Muscle layer of colon (tissue), 2 donors: Measurements from ENCODE around the gene KNL1.

Source experiments
- H3K27ac ChIP-seq: one replicate; pipeline ENCODE4 v1.7.0; 2013; ENCODE audit warnings: low read depth, mild to moderate bottlenecking, low read length, moderate library complexity
- H3K27me3 ChIP-seq, 2 donors: one replicate each; pipeline ENCODE4 v1.7.0; 2013; ENCODE audit warnings: low read length in 2 of 2, mild to moderate bottlenecking in 2 of 2; ENCODE audit not compliant: insufficient read depth in 2 of 2, control insufficient read depth in 1 of 2
- H3K36me3 ChIP-seq: one replicate; pipeline ENCODE4 v1.7.0; 2013; ENCODE audit warnings: mild to moderate bottlenecking, low read length; ENCODE audit not compliant: insufficient read depth
- H3K4me1 ChIP-seq: one replicate; pipeline ENCODE4 v1.7.0; 2013; ENCODE audit warnings: mild to moderate bottlenecking, low read length; ENCODE audit not compliant: insufficient read depth
- H3K4me3 ChIP-seq, 2 donors: one replicate each; pipeline ENCODE4 v1.7.0; 2013; ENCODE audit warnings: low read length in 2 of 2, low read depth in 1 of 2, mild to moderate bottlenecking in 1 of 2, moderate library complexity in 1 of 2
- H3K9ac ChIP-seq: one replicate; pipeline ENCODE4 v1.7.0; 2013; ENCODE audit warnings: low read length
- H3K9me3 ChIP-seq: one replicate; pipeline ENCODE4 v1.7.0; 2013; ENCODE audit warnings: mild to moderate bottlenecking, low read length
- donor health status: abdominal sarcoma.
- donor health status: Adenocarcinoma of cecum.

The KNL1 gene

GRCh38 chr15:40590667-40591050, 3.4 kb upstream of the KNL1 start:
- H3K4me3 ChIP-seq: no peak overlapping the region
- H3K9ac ChIP-seq: no peak overlapping the region

GRCh38 chr15:40591389-40591788, 2.7 kb upstream of the KNL1 start:
- H3K4me3 ChIP-seq: no peak overlapping the region
- H3K36me3 ChIP-seq: no peaks in the 10 kb centered on the region
- peaks cover 9% of the 10 kb centered on the region for H3K4me1 ChIP-seq
- no peak overlapping the region for H3K27ac ChIP-seq
- no peaks in the 10 kb centered on the region for H3K9me3 ChIP-seq
- H3K9ac ChIP-seq: no peak overlapping the region
- H3K27me3 ChIP-seq: peaks cover 0 to 4% of the 10 kb centered on the region in 2 donors

More at GRCh38 chr15:40590667-40591050, 3.4 kb upstream of the KNL1 start:
- no peak overlapping the region for H3K27ac ChIP-seq
- H3K27me3 ChIP-seq: peaks cover 0 to 4% of the 10 kb centered on the region in 2 donors
- H3K4me1 ChIP-seq: peaks cover 9% of the 10 kb centered on the region
- H3K9me3 ChIP-seq: no peaks in the 10 kb centered on the region
- H3K36me3 ChIP-seq: no peaks in the 10 kb centered on the region

- Histone ChIP-seq H3K27ac (no peak overlapping the region), H3K9me3 (no peaks in the 10 kb centered on the region), H3K9ac (no peak overlapping the region), H3K4me1 (peaks cover 9% of the 10 kb centered on the region), H3K36me3 (no peaks in the 10 kb centered on the region), H3K4me3 (no peak overlapping the region), H3K27me3 (peaks cover 0 to 4% of the 10 kb centered on the region in 2 donors)
These were observed 884 bp upstream of the KNL1 start for GRCh38 chr15:40593165-40593564.

GRCh38 chr15:40594429-40594836, 384 bp downstream of the KNL1 start:
- Histone ChIP-seq H3K4me1 (peaks cover 9% of the 10 kb centered on the region), H3K4me3 (peak overlapping the region; percentile 85 to 86), H3K27ac (no peak overlapping the region), H3K9me3 (no peaks in the 10 kb centered on the region), H3K36me3 (no peaks in the 10 kb centered on the region), H3K9ac (no peak overlapping the region), H3K27me3 (peaks cover 0 to 4% of the 10 kb centered on the region in 2 donors)

- Histone ChIP-seq H3K27me3 (peaks cover 0 to 4% of the 10 kb centered on the region in 2 donors), H3K9ac (no peak overlapping the region), H3K4me3 (no peak overlapping the region), H3K27ac (no peak overlapping the region), H3K4me1 (peaks cover 9% of the 10 kb centered on the region), H3K36me3 (no peaks in the 10 kb centered on the region), H3K9me3 (no peaks in the 10 kb centered on the region)
These were observed 1.2 kb downstream of the KNL1 start for GRCh38 chr15:40595219-40595618.

GRCh38 chr15:40595773-40596172, 1.7 kb downstream of the KNL1 start:
- Histone ChIP-seq H3K4me3 (no peak overlapping the region), H3K27me3 (peaks cover 0 to 4% of the 10 kb centered on the region in 2 donors), H3K4me1 (peaks cover 9% of the 10 kb centered on the region), H3K9me3 (no peaks in the 10 kb centered on the region), H3K9ac (no peak overlapping the region), H3K27ac (no peak overlapping the region), H3K36me3 (no peaks in the 10 kb centered on the region)

- H3K4me3 ChIP-seq: no peak overlapping the region
- H3K9ac ChIP-seq: no peak overlapping the region
- no peaks in the 10 kb centered on the region for H3K9me3 ChIP-seq
- H3K27ac ChIP-seq: no peak overlapping the region
- H3K4me1 ChIP-seq: peaks cover 9% of the 10 kb centered on the region
- H3K36me3 ChIP-seq: no peaks in the 10 kb centered on the region
- peaks cover 0 to 4% of the 10 kb centered on the region in 2 donors for H3K27me3 ChIP-seq
These were observed 3.0 kb downstream of the KNL1 start for GRCh38 chr15:40597024-40597423.

- Histone ChIP-seq H3K4me1 (peaks cover 9% of the 10 kb centered on the region), H3K9me3 (no peaks in the 10 kb centered on the region), H3K27ac (no peak overlapping the region), H3K36me3 (no peaks in the 10 kb centered on the region), H3K9ac (no peak overlapping the region), H3K4me3 (no peak overlapping the region), H3K27me3 (peaks cover 0 to 4% of the 10 kb centered on the region in 2 donors)
These were observed 4.1 kb downstream of the KNL1 start for GRCh38 chr15:40598126-40598525.

GRCh38 chr15:40598672-40599071, 4.6 kb downstream of the KNL1 start:
- Histone ChIP-seq H3K27me3 (peaks cover 0 to 4% of the 10 kb centered on the region in 2 donors), H3K27ac (no peak overlapping the region), H3K9ac (no peak overlapping the region), H3K4me3 (no peak overlapping the region), H3K36me3 (no peaks in the 10 kb centered on the region), H3K4me1 (peaks cover 9% of the 10 kb centered on the region), H3K9me3 (no peaks in the 10 kb centered on the region)

GRCh38 chr15:40600956-40601355, 6.9 kb downstream of the KNL1 start:
- no peaks in the 10 kb centered on the region for H3K36me3 ChIP-seq
- no peaks in the 10 kb centered on the region for H3K27me3 ChIP-seq
- H3K27ac ChIP-seq: no peak overlapping the region
- H3K9ac ChIP-seq: no peak overlapping the region
- no peaks in the 10 kb centered on the region for H3K4me1 ChIP-seq
- no peak overlapping the region for H3K4me3 ChIP-seq
- no peaks in the 10 kb centered on the region for H3K9me3 ChIP-seq

GRCh38 chr15:40603935-40604334, 9.9 kb downstream of the KNL1 start:
- no peaks in the 10 kb centered on the region for H3K27me3 ChIP-seq

GRCh38 chr15:40613080-40613479, 19.0 kb downstream of the KNL1 start:
- Histone ChIP-seq H3K27me3 (no peaks in the 10 kb centered on the region), H3K36me3 (no peaks in the 10 kb centered on the region), H3K9me3 (no peaks in the 10 kb centered on the region), H3K4me1 (no peaks in the 10 kb centered on the region), H3K4me3 (no peak overlapping the region), H3K27ac (no peak overlapping the region), H3K9ac (no peak overlapping the region)

More at GRCh38 chr15:40603935-40604334, 9.9 kb downstream of the KNL1 start:
- Histone ChIP-seq H3K9me3 (no peaks in the 10 kb centered on the region), H3K27ac (no peak overlapping the region), H3K36me3 (no peaks in the 10 kb centered on the region), H3K4me1 (no peaks in the 10 kb centered on the region), H3K9ac (no peak overlapping the region), H3K4me3 (no peak overlapping the region)
